Rectal smooth muscle tissue (tissue), 1 donor: ENCODE measurements around the gene TRIM14.
A peak's percentile ranks its signal among the peaks of the same experiment; 100 is the strongest.

ENCODE experiments used
- H3K27ac ChIP-seq: one replicate; pipeline ENCODE4 v1.7.0; 2013; ENCODE audit warnings: low read depth, low read length, inconsistent platforms
- H3K27me3 ChIP-seq: one replicate; pipeline ENCODE4 v1.7.0; 2013; ENCODE audit warnings: low read length; ENCODE audit not compliant: control insufficient read depth, insufficient read depth
- H3K36me3 ChIP-seq: one replicate; pipeline ENCODE4 v1.7.0; 2013; ENCODE audit warnings: low read length; ENCODE audit not compliant: control insufficient read depth, insufficient read depth
- H3K4me1 ChIP-seq: one replicate; pipeline ENCODE4 v1.7.0; 2013; ENCODE audit warnings: low read length; ENCODE audit not compliant: control insufficient read depth, insufficient read depth
- H3K4me3 ChIP-seq: one replicate; pipeline ENCODE4 v1.7.0; 2013; ENCODE audit warnings: low read length
- H3K9ac ChIP-seq: one replicate; pipeline ENCODE4 v1.7.0; 2013; ENCODE audit warnings: low read length

The TRIM14 gene

GRCh38 chr9:98046180-98046543 is 72.9 kb downstream of the TRIM14 start:
- no peaks in the 10 kb centered on the region for H3K27me3 ChIP-seq
- H3K9ac ChIP-seq = no peak overlapping the region
- no peak overlapping the region for H3K27ac ChIP-seq
- H3K4me3 ChIP-seq = no peak overlapping the region
- no peaks in the 10 kb centered on the region for H3K36me3 ChIP-seq
- no peaks in the 10 kb centered on the region for H3K4me1 ChIP-seq

DNA sequence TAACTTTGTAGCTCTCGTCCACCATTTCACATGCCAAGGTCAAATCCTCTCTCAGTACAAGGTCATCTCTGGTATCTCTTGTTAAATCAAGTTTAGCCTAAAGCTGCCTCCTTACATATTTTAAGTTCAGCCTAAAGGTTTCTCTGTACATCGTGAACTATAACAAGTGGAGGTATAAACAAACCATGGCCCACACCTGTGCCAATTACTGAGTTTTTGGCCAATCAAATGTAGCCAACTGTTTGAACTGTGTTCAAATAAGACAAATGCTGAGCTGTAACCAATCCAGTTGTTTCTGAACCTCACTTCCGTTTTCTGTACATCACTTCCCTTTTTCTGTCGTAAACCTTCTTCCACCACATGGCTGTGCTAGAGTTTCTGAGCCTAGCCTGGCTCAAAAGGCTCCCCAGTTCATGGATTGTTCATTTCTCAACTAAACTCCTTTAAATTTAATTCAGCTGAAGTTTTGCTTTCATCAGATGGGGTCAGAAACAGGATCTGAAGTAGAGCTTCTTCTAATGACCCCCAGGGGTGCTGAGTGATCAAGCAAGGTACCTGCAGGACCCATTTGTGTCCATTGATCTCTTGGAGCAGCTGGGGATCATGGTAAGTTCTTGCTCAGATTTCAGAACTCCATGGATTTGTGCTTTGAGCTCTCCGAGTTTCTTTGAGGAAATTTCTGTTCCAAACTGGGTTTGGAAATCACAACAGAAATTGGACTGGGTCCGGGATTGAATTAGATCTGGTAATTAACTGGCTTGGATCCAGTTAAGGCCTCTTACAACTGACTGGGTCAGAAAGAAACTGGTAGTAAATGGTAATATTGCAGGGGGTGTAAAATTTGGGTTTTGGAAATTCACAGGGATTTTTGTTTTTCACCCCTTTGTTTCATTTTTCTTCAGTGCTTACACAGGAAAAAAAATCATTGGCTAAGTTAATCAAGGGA is 73.5 kb downstream of the TRIM14 start:
- Histone ChIP-seq H3K4me3 (no peak overlapping the region), H3K4me1 (no peaks in the 10 kb centered on the region), H3K27ac (no peak overlapping the region), H3K36me3 (no peaks in the 10 kb centered on the region), H3K27me3 (no peaks in the 10 kb centered on the region), H3K9ac (no peak overlapping the region)

- H3K4me3 ChIP-seq = no peak overlapping the region
- H3K27me3 ChIP-seq = no peaks in the 10 kb centered on the region
- H3K36me3 ChIP-seq = no peaks in the 10 kb centered on the region
- H3K9ac ChIP-seq = no peak overlapping the region
- H3K27ac ChIP-seq = no peak overlapping the region
- no peaks in the 10 kb centered on the region for H3K4me1 ChIP-seq
These were observed 75.1 kb downstream of the TRIM14 start for GRCh38 chr9:98043915-98044314.

- Histone ChIP-seq H3K4me1 (no peaks in the 10 kb centered on the region), H3K27ac (no peak overlapping the region)
These were observed 78.8 kb downstream of the TRIM14 start for GRCh38 chr9:98040212-98040611.

DNA sequence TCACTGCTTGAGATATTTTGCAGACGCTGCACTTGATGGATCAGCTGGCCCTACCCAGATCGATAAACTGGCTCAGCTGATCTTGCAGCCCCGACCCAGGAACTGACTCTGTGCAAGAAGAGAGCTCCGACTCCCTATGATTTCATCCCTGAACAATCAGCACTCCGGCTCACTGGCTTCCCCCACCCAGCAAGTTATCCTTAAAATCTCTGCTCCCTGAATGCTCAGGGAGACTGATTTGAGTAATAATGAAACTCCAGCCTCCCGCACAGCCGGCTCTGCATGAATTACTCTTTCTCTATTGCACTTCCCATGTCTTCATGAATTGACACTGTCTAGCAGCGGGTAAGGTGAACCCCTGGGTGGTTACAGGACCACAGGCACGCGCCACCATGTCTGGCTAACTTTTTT is 79.4 kb downstream of the TRIM14 start:
- H3K9ac ChIP-seq = no peak overlapping the region
- H3K36me3 ChIP-seq = no peaks in the 10 kb centered on the region
- H3K4me3 ChIP-seq = no peak overlapping the region
- no peaks in the 10 kb centered on the region for H3K27me3 ChIP-seq
- no peaks in the 10 kb centered on the region for H3K4me1 ChIP-seq
- no peak overlapping the region for H3K27ac ChIP-seq

More at GRCh38 chr9:98040212-98040611, 78.8 kb downstream of the TRIM14 start:
- Histone ChIP-seq H3K36me3 (no peaks in the 10 kb centered on the region), H3K4me3 (no peak overlapping the region), H3K27me3 (no peaks in the 10 kb centered on the region), H3K9ac (no peak overlapping the region)

DNA sequence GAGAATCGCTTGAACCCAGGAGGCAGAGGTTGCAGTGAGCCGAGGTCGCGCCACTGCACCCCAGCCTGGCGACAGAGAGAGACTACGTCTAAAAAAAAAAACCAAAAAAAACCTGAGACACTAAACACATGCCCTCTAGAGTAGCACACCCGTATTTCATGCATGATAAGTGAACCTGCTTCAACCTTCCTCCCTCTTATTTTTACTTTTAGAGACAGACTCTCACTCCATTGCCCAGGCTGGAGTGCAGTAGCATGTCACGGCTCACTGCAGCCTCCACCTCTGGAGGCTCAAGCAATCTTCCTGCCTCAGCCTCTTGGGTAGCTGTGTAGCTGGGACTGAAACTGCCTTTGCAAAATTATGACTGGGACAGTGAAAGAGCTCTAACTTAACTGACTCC is 80.1 kb downstream of the TRIM14 start:
- Histone ChIP-seq H3K36me3 (no peaks in the 10 kb centered on the region), H3K9ac (no peak overlapping the region), H3K27ac (no peak overlapping the region), H3K27me3 (no peaks in the 10 kb centered on the region), H3K4me3 (no peak overlapping the region), H3K4me1 (no peaks in the 10 kb centered on the region)

GRCh38 chr9:98037357-98037756 is 81.7 kb downstream of the TRIM14 start:
- H3K9ac ChIP-seq = no peak overlapping the region
- H3K27me3 ChIP-seq = no peaks in the 10 kb centered on the region
- H3K27ac ChIP-seq = no peak overlapping the region
- no peaks in the 10 kb centered on the region for H3K36me3 ChIP-seq
- H3K4me1 ChIP-seq = no peaks in the 10 kb centered on the region
- no peak overlapping the region for H3K4me3 ChIP-seq

DNA sequence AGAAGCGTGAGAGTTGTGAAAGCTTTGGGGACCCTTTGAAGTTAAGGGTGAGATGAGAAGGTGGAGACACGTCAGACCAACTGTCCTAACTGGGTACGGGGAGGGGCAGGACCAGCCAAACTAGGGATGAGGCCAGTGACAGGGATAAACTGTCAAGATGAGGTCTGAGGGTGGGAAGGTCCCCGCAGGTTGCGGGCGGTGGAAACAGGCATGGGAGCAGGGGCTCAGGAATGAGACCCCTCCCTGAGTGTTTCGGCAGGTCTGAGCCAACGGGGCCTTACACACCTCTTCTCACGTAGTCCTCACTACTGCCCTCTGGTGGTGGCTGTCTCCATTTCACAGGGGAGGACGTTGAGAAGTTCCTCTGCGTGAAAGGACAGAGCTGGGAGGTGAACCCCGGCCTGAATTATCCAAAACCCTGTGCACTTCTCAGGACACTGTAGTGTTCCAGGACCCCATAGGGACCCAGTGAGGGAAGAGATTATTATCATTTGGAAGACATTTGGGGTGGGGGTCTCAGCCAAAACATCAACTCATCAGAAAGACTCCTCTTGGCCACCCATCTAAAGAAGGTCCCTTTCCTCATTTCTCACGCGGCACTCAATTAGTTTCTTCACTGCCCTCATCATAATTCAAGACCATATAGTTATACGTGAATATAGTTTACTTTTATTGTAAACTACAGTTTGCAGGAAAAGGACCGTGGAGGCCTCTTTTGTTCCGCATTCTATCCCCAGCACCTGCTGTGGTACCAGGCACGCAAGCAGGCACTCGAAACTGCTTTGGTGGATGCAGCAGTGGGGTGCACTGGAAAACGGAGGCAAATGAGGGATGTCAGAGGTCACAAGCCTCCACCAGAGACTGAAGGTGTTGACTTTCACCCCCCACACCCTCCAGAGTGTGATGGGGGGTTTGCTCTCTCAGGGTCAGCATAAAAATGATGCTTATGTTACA is 84.2 kb downstream of the TRIM14 start:
- H3K27ac ChIP-seq = no peak overlapping the region
- no peaks in the 10 kb centered on the region for H3K27me3 ChIP-seq
- peak overlapping the region; percentile 40 for H3K4me3 ChIP-seq
- no peak overlapping the region for H3K9ac ChIP-seq
- no peaks in the 10 kb centered on the region for H3K4me1 ChIP-seq
- no peaks in the 10 kb centered on the region for H3K36me3 ChIP-seq

- H3K27ac ChIP-seq = no peak overlapping the region
- no peak overlapping the region for H3K4me3 ChIP-seq
- no peaks in the 10 kb centered on the region for H3K36me3 ChIP-seq
- H3K9ac ChIP-seq = no peak overlapping the region
- no peaks in the 10 kb centered on the region for H3K4me1 ChIP-seq
- no peaks in the 10 kb centered on the region for H3K27me3 ChIP-seq
These were observed 87.1 kb downstream of the TRIM14 start for GRCh38 chr9:98031935-98032334.

DNA sequence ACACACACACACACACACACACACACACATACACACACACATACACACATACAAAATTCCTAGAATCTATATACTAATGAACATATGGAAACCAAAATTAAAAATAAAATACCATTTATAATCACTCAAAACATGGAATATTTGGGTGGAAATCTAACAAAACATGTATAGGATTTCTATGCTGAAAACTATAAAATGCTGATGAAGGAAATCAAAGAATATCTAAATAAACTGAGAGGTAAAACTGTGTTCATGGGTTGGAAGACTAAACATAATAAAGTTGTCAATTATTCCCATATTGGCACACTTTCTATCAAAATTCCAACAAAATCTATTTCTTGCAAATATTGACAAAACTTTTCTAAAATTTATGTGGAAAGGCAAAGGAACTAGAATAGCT is 87.9 kb downstream of the TRIM14 start:
- H3K36me3 ChIP-seq = no peaks in the 10 kb centered on the region
- no peak overlapping the region for H3K27ac ChIP-seq
- H3K4me1 ChIP-seq = no peaks in the 10 kb centered on the region
- no peak overlapping the region for H3K9ac ChIP-seq
- no peak overlapping the region for H3K4me3 ChIP-seq
- no peaks in the 10 kb centered on the region for H3K27me3 ChIP-seq

DNA sequence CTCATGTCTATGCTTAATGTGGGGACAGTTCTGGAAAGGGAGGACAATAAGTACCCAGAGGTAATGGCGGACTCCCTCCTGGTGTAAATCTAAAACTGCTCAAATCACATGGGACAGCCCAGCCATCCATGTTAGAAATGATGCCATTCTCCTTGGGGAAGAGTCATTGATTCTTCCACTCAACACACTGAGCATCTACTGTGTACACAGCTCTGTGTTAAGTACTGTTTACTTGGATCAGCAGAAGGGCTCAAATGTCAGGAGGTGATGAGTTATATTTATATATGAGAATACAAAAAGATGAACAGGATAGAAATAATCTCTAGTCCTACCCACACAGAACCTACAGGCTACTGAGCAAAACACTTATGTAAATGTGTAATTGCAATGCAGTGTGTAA is 94.3 kb downstream of the TRIM14 start:
- H3K4me1 ChIP-seq = no peaks in the 10 kb centered on the region
- H3K4me3 ChIP-seq = no peak overlapping the region
- no peak overlapping the region for H3K27ac ChIP-seq
- no peaks in the 10 kb centered on the region for H3K27me3 ChIP-seq
- H3K9ac ChIP-seq = no peak overlapping the region
- no peaks in the 10 kb centered on the region for H3K36me3 ChIP-seq

- Histone ChIP-seq H3K27ac (no peak overlapping the region), H3K4me3 (no peak overlapping the region), H3K4me1 (no peaks in the 10 kb centered on the region), H3K9ac (no peak overlapping the region), H3K27me3 (no peaks in the 10 kb centered on the region), H3K36me3 (peaks cover 5% of the 10 kb centered on the region)
These were observed 96.6 kb downstream of the TRIM14 start for GRCh38 chr9:98022447-98022846.
